ENCODE results near the gene PRSS33.

The PRSS33 gene

DNA sequence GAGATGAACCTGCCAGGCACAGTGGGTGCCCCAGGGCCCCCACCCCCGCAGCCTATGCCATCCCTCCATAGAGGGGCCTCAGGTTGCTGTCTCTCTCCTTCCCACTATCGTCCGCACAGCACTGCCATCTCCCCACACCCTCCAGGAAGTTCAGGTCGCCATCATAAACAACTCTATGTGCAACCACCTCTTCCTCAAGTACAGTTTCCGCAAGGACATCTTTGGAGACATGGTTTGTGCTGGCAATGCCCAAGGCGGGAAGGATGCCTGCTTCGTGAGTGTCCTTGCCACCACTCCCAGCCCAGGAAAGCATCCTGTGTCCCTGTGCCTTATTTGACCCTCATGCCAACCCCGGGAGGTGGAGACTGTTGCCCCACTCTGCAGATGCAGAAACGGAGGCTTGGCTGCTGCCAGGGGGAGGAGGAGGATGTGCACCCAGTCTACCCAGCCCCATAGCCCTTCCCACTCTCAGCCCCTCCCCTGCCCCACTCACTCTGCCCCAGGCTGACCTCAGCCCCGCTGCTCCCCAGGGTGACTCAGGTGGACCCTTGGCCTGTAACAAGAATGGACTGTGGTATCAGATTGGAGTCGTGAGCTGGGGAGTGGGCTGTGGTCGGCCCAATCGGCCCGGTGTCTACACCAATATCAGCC lies 33.6 kb upstream of the PRSS33 start:
- no peak for DNase-seq

- DNase-seq: no peak
These were observed 32.8 kb upstream of the PRSS33 start for GRCh38 chr16:2819939-2820835.

- no peak for DNase-seq
These were observed 32.0 kb upstream of the PRSS33 start for GRCh38 chr16:2819179-2819938.

GRCh38 chr16:2818272-2818876 lies 31.0 kb upstream of the PRSS33 start:
- DNase-seq: no peak

DNA sequence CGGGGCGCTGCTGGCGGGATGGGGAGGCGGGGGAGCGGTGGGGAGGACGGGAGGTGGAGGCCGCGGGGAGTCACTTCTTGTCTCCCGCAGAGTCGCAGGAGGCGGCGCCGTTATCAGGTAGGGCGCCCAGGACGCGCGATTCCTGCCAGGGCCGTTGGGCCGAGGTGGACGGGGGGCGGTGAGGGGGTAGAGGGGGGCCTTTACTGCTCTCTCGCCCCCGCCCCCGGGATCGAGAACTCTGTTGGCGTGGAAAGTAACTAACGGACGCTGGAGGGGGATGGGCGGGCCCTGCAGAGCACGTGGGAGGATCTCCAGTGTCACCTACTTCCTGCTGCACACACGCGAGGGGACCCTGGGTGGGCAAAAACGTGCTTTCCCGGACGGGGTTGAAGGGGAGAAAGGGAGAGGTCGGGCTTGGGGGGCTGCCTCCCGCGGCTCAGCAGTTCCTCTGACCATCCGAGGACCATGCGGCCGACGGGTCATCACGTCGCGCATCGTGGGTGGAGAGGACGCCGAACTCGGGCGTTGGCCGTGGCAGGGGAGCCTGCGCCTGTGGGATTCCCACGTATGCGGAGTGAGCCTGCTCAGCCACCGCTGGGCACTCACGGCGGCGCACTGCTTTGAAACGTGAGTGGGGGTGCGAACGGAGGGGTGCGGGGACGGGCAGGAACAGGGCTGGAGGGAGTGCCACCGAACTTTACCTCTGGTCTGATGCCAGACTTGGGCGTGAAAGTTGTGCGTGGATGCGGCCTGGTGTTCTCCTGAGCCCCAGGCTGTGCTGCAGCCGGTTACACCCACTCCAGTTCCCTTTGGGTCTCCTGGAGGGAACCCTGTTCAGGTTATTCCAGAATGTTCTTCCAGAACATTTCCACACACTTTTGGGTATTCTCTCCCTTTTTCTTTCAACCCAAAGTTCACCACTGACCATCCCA lies 30.2 kb upstream of the PRSS33 start:
- no peak for DNase-seq

DNA sequence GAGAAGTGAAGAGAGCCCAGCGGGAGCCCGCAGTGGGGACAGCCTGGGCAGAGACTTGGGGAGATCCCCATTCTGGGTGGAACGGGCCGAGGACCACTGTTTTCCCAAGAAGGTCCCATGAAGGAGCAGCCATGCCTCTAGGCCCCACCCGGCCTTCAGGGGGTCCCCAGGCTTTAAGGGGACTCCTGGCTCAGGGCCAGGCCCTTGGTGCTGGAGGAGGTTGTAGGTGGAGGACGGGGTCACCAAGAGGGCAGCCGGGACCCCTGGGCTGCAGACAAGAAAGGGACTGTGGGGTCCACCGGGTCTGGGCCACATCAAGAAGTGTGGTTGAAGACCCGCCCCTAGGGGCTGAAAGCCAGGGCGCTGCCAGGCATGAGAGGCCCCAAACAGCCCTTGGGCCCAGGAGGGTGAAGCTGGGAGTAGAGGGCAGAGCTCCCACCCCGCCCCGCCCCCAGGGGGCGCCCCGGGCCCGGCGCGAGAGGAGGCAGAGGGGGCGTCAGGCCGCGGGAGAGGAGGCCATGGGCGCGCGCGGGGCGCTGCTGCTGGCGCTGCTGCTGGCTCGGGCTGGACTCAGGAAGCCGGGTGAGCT lies 29.5 kb upstream of the PRSS33 start, which contains the start of gene PRSS21:
PRSS21 (plus strand) TSS at position 487 of the 589 bp plus-strand sequence; CDS start at position 519, 32 bp downstream.
- DNase-seq: no peak

DNA sequence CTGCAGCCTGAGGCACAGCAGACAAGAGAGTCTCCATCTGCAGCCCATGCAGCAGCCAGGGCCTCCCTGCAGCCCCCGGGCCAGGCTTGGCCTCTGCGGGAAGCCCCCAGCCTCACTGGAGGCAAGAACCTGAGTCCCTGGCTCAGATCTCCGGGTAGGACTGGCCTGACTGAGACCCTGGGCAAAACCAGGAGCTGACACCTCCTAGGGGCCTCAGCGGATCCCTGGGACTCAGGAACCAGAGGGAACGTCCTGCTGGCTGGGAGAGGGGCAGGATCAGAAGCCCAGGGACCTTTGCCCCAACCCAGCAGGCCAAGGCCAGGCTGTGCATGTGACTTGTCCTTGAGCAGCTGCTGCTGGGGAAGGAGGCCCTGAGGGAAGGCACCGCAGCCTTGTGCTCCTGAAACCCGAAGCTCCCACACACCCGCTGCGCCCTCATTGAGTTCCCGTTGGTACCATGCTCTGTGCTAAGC lies 28.0 kb upstream of the PRSS33 start:
- DNase-seq: no peak

GRCh38 chr16:2814551-2815298 lies 27.4 kb upstream of the PRSS33 start:
- no peak for DNase-seq

DNA sequence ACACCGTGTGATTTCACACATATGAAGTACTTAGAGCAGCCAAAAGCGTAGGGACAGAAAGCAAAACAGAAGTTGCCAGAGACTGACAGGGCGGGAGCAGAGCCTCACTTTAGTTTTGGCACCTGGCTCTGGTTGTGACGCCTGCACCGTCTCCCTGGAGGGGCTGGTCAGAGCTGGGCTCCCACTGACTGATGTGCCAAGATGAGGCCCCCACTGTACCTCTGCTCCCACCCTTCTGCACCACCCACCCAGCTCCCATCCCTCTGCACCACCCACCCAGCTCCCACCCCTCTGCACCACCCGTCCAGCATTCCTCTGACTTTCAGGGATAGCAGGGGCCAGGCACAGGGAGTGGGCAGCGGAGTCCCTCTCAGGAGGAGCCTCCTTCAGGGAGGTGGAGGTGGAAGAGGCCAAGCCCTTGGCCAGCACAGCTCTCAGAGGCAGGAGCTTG lies 26.4 kb upstream of the PRSS33 start:
- DNase-seq: no peak

DNA sequence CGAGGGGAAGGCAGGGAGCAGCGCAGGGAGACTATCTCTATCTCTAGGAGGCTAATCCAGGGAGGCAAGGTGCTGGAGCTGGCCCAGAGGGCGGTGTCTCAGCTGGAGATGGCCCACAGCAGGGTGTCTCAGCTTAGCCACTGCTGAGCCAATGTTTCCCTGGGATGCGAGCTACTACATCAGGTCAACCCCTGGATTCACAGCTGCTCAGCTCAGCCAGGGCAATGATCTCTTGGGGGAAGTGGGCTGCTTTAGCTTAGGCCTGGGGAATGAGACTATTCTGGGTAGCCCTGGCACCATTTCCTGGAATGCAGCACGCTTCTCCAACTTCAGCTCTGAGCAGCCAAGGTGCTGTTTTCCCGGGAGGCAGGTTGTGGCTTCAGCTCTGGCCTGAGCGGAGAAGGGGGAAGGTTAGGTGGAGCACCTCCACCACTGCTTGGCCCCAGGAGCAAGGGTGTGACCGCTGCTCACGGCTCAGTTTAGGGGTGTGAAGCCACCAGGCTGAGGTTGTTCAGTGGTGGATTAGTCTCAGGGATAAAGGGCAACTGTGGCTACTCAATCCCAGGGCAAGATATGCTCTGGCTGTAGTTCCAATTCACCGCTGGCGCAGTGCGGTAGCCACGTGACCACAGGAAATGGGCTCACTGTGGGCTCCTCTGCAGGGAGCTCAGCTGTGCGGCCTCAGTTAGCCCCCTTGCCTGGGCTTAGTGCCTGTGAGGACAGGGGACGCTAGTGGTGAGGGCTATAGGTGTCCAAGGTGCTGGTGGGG lies 24.5 kb upstream of the PRSS33 start:
- no peak for DNase-seq

GRCh38 chr16:2810651-2811050 lies 23.3 kb upstream of the PRSS33 start:
- DNase-seq: no peak

DNA sequence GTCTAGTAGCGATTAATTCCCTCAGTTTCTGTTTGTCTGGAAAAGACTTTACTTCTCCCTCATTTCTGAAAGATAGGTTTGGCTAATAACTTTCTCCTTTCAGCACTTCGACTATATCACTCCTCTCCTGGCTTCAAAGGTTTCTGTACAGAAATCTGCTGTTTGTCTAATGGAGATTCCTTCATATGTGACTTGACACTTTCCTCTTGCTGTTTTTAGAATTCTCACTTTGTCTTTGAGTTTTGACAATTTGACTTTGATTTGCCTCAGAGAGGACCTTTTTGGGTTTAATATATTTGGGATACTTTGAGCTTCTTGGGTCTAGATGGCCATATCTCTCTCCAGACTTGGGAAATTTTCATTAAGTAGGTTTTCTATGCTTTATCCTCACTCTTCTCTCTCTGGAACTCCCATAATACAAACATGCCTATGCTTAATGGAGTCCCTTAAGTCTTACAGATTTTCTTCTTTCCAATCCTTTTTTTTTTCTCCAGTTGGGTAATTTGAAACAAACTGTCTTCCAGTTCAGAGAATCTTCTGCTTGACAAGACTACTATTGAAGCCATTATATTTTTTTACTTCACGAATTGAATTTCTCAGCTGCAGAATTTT lies 21.9 kb upstream of the PRSS33 start:
- DNase-seq: no peak

DNA sequence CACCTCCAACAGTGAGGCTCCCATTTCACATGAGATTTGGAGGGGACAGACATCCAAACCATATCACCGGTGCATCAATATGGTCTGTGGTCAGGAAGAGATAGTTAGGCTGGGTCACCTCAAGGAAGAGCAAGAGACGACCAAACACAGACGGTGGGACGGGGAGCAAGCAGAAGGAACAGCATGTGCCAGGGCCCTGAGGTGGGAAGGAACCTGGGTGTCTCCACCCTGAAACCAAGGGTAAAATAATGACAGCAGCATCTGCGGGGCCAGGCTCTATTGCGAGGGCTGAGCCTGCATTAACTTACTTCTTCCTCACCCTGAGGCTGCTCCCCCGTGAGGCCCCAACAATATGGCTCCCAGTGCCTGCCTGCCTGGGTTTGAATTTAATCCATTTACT lies 20.8 kb upstream of the PRSS33 start:
- no peak for DNase-seq

DNA sequence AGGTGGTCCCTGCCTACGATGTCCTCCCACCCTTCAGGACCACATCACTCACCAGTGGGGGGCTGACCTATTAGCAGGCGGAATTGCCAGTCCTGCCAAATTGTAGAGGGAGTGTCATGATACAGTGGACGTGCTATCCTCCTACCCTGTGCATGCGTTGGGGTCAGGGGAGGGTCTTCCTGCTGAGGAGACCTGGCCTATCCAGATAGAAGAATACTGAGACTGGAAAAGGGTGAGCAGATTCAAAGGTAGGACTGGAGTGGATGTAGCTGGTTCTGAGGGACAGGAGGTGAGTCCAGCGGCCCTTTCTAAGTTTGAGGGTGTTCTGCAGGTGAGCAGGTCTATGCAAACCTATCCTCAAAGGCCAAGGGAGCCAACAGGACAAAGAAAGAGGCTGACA lies 18.9 kb upstream of the PRSS33 start:
- no peak for DNase-seq

DNA sequence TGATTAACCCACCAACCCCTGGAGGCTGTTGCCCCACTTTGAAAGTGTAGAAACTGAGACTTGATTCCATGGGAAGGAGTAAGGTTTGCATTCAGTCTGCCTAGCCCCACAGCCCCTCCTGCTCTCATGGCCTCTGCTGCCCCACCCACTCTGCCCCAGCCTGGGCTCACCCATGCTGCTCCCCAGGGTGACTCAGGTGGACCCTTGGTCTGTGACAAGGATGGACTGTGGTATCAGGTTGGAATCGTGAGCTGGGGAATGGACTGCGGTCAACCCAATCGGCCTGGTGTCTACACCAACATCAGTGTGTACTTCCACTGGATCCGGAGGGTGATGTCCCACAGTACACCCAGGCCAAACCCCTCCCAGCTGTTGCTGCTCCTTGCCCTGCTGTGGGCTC lies 17.4 kb upstream of the PRSS33 start:
- DNase-seq: no peak

GRCh38 chr16:2803545-2804195 lies 16.3 kb upstream of the PRSS33 start:
- no peak for DNase-seq

DNA sequence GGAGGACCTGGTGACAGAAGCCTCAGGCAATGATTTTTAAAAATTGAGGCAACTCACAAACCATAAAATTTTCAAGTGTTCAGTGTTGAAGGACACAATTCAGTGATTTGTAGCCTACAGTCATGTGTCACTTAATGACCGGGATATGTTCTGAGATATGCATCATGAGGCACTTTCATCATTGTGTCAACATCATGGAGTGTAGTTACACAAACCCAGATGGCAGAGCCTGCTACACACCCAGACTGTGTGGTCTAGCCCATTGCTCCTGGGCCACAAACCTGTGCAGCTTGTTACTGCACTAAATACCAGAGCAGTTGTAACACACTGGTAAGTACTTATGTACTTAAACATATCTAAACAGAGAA lies 12.5 kb upstream of the PRSS33 start:
- no peak for DNase-seq

GRCh38 chr16:2799205-2799858 lies 12.0 kb upstream of the PRSS33 start:
- no peak for DNase-seq

Measured in activated gamma-delta T cell (primary cell).